Loucy (cell line): ENCODE measurements around the gene CRIP2.

Source experiments
- H2AFZ ChIP-seq: fragments of 200-600 bp; sonication (generic); 2 replicates; pipeline ENCODE4 v1.6.0; 2016; ENCODE audit warnings: antibody characterized with exemption, mild to moderate bottlenecking, low read length, moderate library complexity
- H3F3A ChIP-seq: fragments of 200-600 bp; 2 replicates; pipeline ENCODE4 v1.6.0; 2016; ENCODE audit warnings: antibody characterized with exemption, low read depth, mild to moderate bottlenecking
- H3K27me3 ChIP-seq: fragments of 200-600 bp; sonication (generic); 2 replicates; pipeline ENCODE4 v1.6.1; 2014; ENCODE audit warnings: low read length, mild to moderate bottlenecking; ENCODE audit not compliant: insufficient read depth, poor library complexity, severe bottlenecking
- H3K36me3 ChIP-seq: fragments of 200-600 bp; sonication (generic); 2 replicates; pipeline ENCODE4 v1.6.1; 2016; ENCODE audit warnings: low read length; ENCODE audit not compliant: insufficient read depth
- H3K4me1 ChIP-seq: fragments of 200-600 bp; sonication (generic); 2 replicates; pipeline ENCODE4 v1.5.1; 2014; ENCODE audit warnings: low read length, mild to moderate bottlenecking; ENCODE audit not compliant: insufficient read depth, poor library complexity, severe bottlenecking
- H3K4me2 ChIP-seq: fragments of 200-600 bp; sonication (generic); 2 replicates; pipeline ENCODE4 v1.6.0; 2014; ENCODE audit warnings: antibody characterized with exemption, low read length, low read depth, mild to moderate bottlenecking; ENCODE audit not compliant: poor library complexity, severe bottlenecking
- H3K4me3 ChIP-seq: fragments of 200-600 bp; sonication (generic); 2 replicates; pipeline ENCODE4 v1.5.1; 2014; ENCODE audit warnings: low read length, mild to moderate bottlenecking, mixed read lengths; ENCODE audit not compliant: poor library complexity, severe bottlenecking
- H3K79me2 ChIP-seq: fragments of 200-600 bp; sonication (generic); 2 replicates; pipeline ENCODE4 v1.6.1; 2014; ENCODE audit warnings: low read length; ENCODE audit not compliant: insufficient read depth
- H3K9ac ChIP-seq: fragments of 200-600 bp; sonication (generic); 2 replicates; pipeline ENCODE4 v1.6.0; 2014; ENCODE audit warnings: mild to moderate bottlenecking, low read depth, low read length, moderate library complexity; ENCODE audit not compliant: poor library complexity, severe bottlenecking
- H3K9me2 ChIP-seq: fragments of 200-600 bp; sonication (generic); replicated peaks from 2 replicates; pipeline ENCODE4 v1.6.1; 2016; ENCODE audit warnings: low read depth, low read length, mixed read lengths
- H3K9me3 ChIP-seq: fragments of 200-600 bp; sonication (generic); 2 replicates; pipeline ENCODE4 v1.6.1; 2014; ENCODE audit warnings: mild to moderate bottlenecking, antibody characterized with exemption, low read length, low read depth; ENCODE audit not compliant: insufficient read depth
- H4K20me1 ChIP-seq: fragments of 200-600 bp; sonication (generic); 2 replicates; pipeline ENCODE4 v1.6.0; 2014; ENCODE audit warnings: antibody characterized with exemption, low read length, mild to moderate bottlenecking; ENCODE audit not compliant: insufficient read depth, poor library complexity, severe bottlenecking
- CTCF ChIP-seq: fragments of 200-600 bp; sonication (generic); conservative IDR thresholded peaks from 2 replicates; pipeline ENCODE4 v1.5.1; 2014; ENCODE audit warnings: mild to moderate bottlenecking, antibody characterized with exemption, low read length
- EZH2phosphoT487 ChIP-seq: fragments of 200-600 bp; IDR thresholded peaks from 2 replicates; pipeline ENCODE4 v1.6.1; 2018; ENCODE audit warnings: antibody characterized with exemption, mild to moderate bottlenecking, moderate library complexity, borderline replicate concordance

Gene CRIP2

GRCh38 chr14:105456736-105457617 is 17.6 kb upstream of the CRIP2 start:
- no peaks in the 10 kb centered on the region for H3K9me3 ChIP-seq
- H3K4me2 ChIP-seq = no peak overlapping the region
- peaks cover 63% of the 10 kb centered on the region; the same call in 1 of the 2 replicates for H3K36me3 ChIP-seq
- no peak overlapping the region for H3K4me3 ChIP-seq
- no peaks in the 10 kb centered on the region for H3F3A ChIP-seq
- no peak overlapping the region for H2AFZ ChIP-seq
- H4K20me1 ChIP-seq = no peaks in the 10 kb centered on the region
- no peaks in the 10 kb centered on the region for H3K27me3 ChIP-seq
- H3K4me1 ChIP-seq = no peaks in the 10 kb centered on the region
- H3K9ac ChIP-seq = no peak overlapping the region
- TF ChIP-seq CTCF (no peak), EZH2phosphoT487 (no peak)
- no peaks in the 10 kb centered on the region for H3K9me2 ChIP-seq
- H3K79me2 ChIP-seq = no peaks in the 10 kb centered on the region

- no peak overlapping the region for H3K4me3 ChIP-seq
Measured at GRCh38 chr14:105458010-105458409, 16.6 kb upstream of the CRIP2 start.

GRCh38 chr14:105458571-105458970 is 16.1 kb upstream of the CRIP2 start:
- Histone ChIP-seq H3K36me3 (peaks cover 53% of the 10 kb centered on the region; the same call in 1 of the 2 replicates), H2AFZ (no peak overlapping the region)

More at GRCh38 chr14:105458010-105458409, 16.6 kb upstream of the CRIP2 start:
- H3K4me2 ChIP-seq = no peak overlapping the region
- no peaks in the 10 kb centered on the region for H3K27me3 ChIP-seq
- no peaks in the 10 kb centered on the region for H3F3A ChIP-seq
- no peak overlapping the region for H2AFZ ChIP-seq
- H3K79me2 ChIP-seq = no peaks in the 10 kb centered on the region
- no peaks in the 10 kb centered on the region for H3K9me2 ChIP-seq
- H3K9me3 ChIP-seq = no peaks in the 10 kb centered on the region
- no peaks in the 10 kb centered on the region for H4K20me1 ChIP-seq
- H3K4me1 ChIP-seq = no peaks in the 10 kb centered on the region
- no peak overlapping the region for H3K9ac ChIP-seq
- peaks cover 52% of the 10 kb centered on the region; the same call in 1 of the 2 replicates for H3K36me3 ChIP-seq
- TF ChIP-seq EZH2phosphoT487 = no peak
- TF ChIP-seq CTCF = no peak

More at GRCh38 chr14:105458571-105458970, 16.1 kb upstream of the CRIP2 start:
- no peaks in the 10 kb centered on the region for H3K79me2 ChIP-seq
- no peak overlapping the region for H3K4me3 ChIP-seq
- H3K9ac ChIP-seq = no peak overlapping the region
- no peak for TF ChIP-seq CTCF
- TF ChIP-seq EZH2phosphoT487 = no peak
- no peaks in the 10 kb centered on the region for H3K9me3 ChIP-seq
- no peaks in the 10 kb centered on the region for H3F3A ChIP-seq
- H4K20me1 ChIP-seq = no peaks in the 10 kb centered on the region
- no peak overlapping the region for H3K4me2 ChIP-seq
- H3K9me2 ChIP-seq = no peaks in the 10 kb centered on the region
- no peaks in the 10 kb centered on the region for H3K4me1 ChIP-seq
- no peaks in the 10 kb centered on the region for H3K27me3 ChIP-seq
